Gastrocnemius medialis (tissue), 4 donors: Measurements from ENCODE around the gene DPH2. TPM values are rescaled to one million over a fixed set of nuclear protein-coding genes. Genes with fewer than 3 reads are reported as not detected.

Source experiments
- ATAC-seq, 2 donors: fragments of 150-250 bp; one replicate each; pipeline ENCODE4 v1.9.1; 2016
- DNase-seq, 2 donors: peaks; one replicate each; pipeline ENCODE4 v3.0.0-alpha.2; 2019
- H3K27ac ChIP-seq, 4 donors: fragments of 200-600 bp; sonication (generic); 1 replicate in 1 of 4; 2 replicates in 3 of 4; pipeline ENCODE4 v1.5.1; 2016 to 2018; ENCODE audit warnings: mild to moderate bottlenecking in 2 of 4, moderate library complexity in 1 of 4
- H3K27me3 ChIP-seq, 3 donors: fragments of 200-600 bp; sonication (generic) in 2 of 3; 1 replicate in 1 of 3; 2 replicates in 2 of 3; pipeline versions ENCODE4 v1.5.1 to v1.6.0; 2016 to 2019; ENCODE audit warnings: mild to moderate bottlenecking in 1 of 3, moderate library complexity in 1 of 3
- H3K36me3 ChIP-seq, 2 donors: fragments of 200-600 bp; sonication (generic) in 1 of 2; one replicate each; pipeline ENCODE4 v1.5.1; 2017 to 2018
- H3K4me1 ChIP-seq, 2 donors: fragments of 200-600 bp; sonication (generic) in 1 of 2; one replicate each; pipeline ENCODE4 v1.5.1; 2016 to 2017; ENCODE audit warnings: mild to moderate bottlenecking in 2 of 2
- H3K4me3 ChIP-seq, 4 donors: fragments of 200-600 bp; sonication (generic) in 3 of 4; 1 replicate in 1 of 4; 2 replicates in 3 of 4; pipeline ENCODE4 v1.5.1; 2016 to 2019; ENCODE audit warnings: mild to moderate bottlenecking in 2 of 4
- H3K9me3 ChIP-seq, 3 donors: fragments of 200-600 bp; sonication (generic) in 2 of 3; 1 replicate in 1 of 3; 2 replicates in 2 of 3; pipeline ENCODE4 v1.5.1; 2016 to 2019
- POLR2A ChIP-seq, 2 donors: fragments of 450-650 bp; IDR thresholded peaks; one replicate each; pipeline ENCODE4 v1.6.1; 2017; ENCODE audit warnings: antibody characterized with exemption in 2 of 2, mild to moderate bottlenecking in 2 of 2, moderate library complexity in 2 of 2
- in situ Hi-C, 4 donors: fragments of 200-750 bp; cut with MboI; loops; one replicate each; pipeline versions ENCODE4 v1.15.0 to v1.8.0; 2017; ENCODE audit warnings: low sequenced_read_pairs in 4 of 4
- intact Hi-C: fragments of 100-400 bp; cut with DNase I; formaldehyde crosslinking; loops from one replicate; pipeline ENCODE4 v1.15.1; 2023; ENCODE audit warnings: low total_unique reads
- total RNA-seq, 4 donors: library from RNA; depleted of rRNA; stranded (reverse); fragments of >200 nt; gene quantifications; one replicate each; pipeline versions ENCODE4 v1.1.0 to v1.2.3, GENCODE V29; 2016
- TF ChIP-seq, protein P1 (sequence below), 5 experiments: fragments of 450-650 bp in 3 of 5; fragments of 200-600 bp in 2 of 5; sonication (generic) in 2 of 5; IDR thresholded peaks in 4 of 5; conservative IDR thresholded peaks in 1 of 5; 1 replicate in 4 of 5; 2 replicates in 1 of 5; pipeline ENCODE4 v1.5.1; 2016 to 2019; ENCODE audit warnings: antibody characterized with exemption in 5 of 5, mild to moderate bottlenecking in 3 of 5, moderate library complexity in 3 of 5

Gene DPH2
- total RNA-seq, 4 donors from 2014 or later, result 53.1 to 68.3 (median 55.3) TPM

DNA sequence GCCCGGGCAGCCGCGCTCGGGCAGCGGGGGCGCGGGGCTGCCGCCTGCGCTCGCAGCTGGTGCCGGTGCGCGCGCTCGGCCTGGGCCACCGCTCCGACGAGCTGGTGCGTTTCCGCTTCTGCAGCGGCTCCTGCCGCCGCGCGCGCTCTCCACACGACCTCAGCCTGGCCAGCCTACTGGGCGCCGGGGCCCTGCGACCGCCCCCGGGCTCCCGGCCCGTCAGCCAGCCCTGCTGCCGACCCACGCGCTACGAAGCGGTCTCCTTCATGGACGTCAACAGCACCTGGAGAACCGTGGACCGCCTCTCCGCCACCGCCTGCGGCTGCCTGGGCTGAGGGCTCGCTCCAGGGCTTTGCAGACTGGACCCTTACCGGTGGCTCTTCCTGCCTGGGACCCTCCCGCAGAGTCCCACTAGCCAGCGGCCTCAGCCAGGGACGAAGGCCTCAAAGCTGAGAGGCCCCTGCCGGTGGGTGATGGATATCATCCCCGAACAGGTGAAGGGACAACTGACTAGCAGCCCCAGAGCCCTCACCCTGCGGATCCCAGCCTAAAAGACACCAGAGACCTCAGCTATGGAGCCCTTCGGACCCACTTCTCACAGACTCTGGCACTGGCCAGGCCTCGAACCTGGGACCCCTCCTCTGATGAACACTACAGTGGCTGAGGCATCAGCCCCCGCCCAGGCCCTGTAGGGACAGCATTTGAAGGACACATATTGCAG lies 33.2 kb upstream of the DPH2 start:
- no peaks in the 10 kb centered on the region for H3K9me3 ChIP-seq
- DNase-seq (no peak), ATAC-seq (no peak)
- TF ChIP-seq POLR2A (IDR thresholded peaks at IDR 0.05), result no peak
- TF ChIP-seq, protein P1, sequence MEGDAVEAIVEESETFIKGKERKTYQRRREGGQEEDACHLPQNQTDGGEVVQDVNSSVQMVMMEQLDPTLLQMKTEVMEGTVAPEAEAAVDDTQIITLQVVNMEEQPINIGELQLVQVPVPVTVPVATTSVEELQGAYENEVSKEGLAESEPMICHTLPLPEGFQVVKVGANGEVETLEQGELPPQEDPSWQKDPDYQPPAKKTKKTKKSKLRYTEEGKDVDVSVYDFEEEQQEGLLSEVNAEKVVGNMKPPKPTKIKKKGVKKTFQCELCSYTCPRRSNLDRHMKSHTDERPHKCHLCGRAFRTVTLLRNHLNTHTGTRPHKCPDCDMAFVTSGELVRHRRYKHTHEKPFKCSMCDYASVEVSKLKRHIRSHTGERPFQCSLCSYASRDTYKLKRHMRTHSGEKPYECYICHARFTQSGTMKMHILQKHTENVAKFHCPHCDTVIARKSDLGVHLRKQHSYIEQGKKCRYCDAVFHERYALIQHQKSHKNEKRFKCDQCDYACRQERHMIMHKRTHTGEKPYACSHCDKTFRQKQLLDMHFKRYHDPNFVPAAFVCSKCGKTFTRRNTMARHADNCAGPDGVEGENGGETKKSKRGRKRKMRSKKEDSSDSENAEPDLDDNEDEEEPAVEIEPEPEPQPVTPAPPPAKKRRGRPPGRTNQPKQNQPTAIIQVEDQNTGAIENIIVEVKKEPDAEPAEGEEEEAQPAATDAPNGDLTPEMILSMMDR (IDR thresholded peaks at IDR 0.05 in 4 of 5, conservative IDR thresholded peaks at IDR 0.05 in 1 of 5), result no peak
- in situ Hi-C loops, result loop anchor here in 3 of 4 donors (5.0 to 25.0 kb wide), 2 partner anchors 169 to 399 kb away; partner anchors contain the start of gene PTPRF (in 2 of the 3)
- peaks cover 28 to 32% of the 10 kb centered on the region in 2 donors for H3K4me1 ChIP-seq
- H3K27me3 ChIP-seq, result no peaks in the 10 kb centered on the region
- peak overlapping the region; percentile 26 to 49 (median 38) for H3K4me3 ChIP-seq
- no peaks in the 10 kb centered on the region for H3K36me3 ChIP-seq
- intact Hi-C loops, result no loop called here
- H3K27ac ChIP-seq, result no peak overlapping the region

DNA sequence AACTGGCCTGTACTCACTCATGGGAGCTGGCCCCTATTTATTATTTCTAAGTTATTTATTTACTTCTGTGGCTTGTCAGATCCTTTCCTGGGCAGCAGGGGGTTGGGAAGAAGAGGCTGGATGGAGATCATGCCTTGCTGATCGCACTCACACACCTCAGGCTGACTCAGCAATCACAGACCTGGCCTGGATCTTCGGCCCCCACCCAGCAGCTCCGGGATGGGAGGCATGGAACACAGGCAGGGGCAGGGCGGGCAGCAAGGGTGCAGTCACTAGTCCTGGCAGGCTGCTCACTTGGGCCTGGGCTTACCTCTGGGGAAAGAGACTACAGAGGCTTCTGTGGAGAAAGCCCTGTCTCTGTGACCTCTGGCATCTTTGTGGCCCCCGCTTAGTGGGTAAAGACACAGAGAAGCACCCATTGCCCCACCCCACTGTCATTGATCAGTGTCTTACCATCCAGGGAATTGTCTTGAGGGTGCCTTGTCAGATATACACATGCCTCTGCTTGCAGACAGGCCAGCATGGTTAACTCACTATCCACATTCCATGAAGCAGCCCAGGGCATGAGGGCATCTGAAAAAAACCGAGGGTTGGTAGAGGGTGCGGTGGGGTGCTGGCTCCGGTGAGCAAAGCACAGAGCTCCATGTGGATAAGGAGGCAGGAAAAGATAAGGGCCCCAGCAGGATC lies 32.5 kb upstream of the DPH2 start:
- no peaks in the 10 kb centered on the region for H3K36me3 ChIP-seq
- DNase-seq (no peak), ATAC-seq (no peak)
- TF ChIP-seq, protein P1 (IDR thresholded peaks at IDR 0.05 in 4 of 5, conservative IDR thresholded peaks at IDR 0.05 in 1 of 5), result no peak
- TF ChIP-seq POLR2A (IDR thresholded peaks at IDR 0.05), result no peak
- no peaks in the 10 kb centered on the region for H3K27me3 ChIP-seq
- H3K9me3 ChIP-seq, result no peaks in the 10 kb centered on the region
- in situ Hi-C loops, result loop anchor here in 3 of 4 donors (5.0 to 25.0 kb wide), 2 partner anchors 170 to 400 kb away; partner anchors contain the start of gene PTPRF (in 2 of the 3)
- peaks cover 28 to 32% of the 10 kb centered on the region in 2 donors for H3K4me1 ChIP-seq
- H3K27ac ChIP-seq, result no peak overlapping the region
- intact Hi-C loops, result no loop called here
- H3K4me3 ChIP-seq, result no peak overlapping the region

DNA sequence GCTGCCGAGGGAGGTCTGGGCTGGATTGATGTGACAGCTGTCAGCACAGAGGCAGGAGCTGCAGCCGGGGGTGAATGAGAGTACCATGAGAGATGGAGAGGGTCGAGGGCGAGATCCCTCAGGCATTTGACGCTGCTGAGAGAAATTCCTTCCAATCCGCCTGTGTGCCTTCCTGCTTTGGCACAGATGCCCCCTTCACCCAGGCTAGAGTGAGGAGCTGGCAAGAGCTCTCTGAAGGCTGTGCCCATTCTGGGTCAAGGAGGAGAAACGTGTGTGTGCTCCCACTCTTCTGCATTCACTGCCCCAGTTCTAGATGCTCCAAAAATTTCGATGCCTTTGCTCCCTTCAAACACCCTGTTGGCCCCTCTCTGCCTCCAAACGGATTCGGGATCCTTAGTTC lies 31.4 kb upstream of the DPH2 start:
- no peaks in the 10 kb centered on the region for H3K27me3 ChIP-seq
- H3K9me3 ChIP-seq, result no peaks in the 10 kb centered on the region
- ATAC-seq (no peak), DNase-seq (no peak)
- no peaks in the 10 kb centered on the region for H3K36me3 ChIP-seq
- intact Hi-C loops, result no loop called here
- TF ChIP-seq POLR2A (IDR thresholded peaks at IDR 0.05), result no peak
- TF ChIP-seq, protein P1 (IDR thresholded peaks at IDR 0.05 in 4 of 5, conservative IDR thresholded peaks at IDR 0.05 in 1 of 5), result no peak
- no peak overlapping the region for H3K27ac ChIP-seq
- H3K4me1 ChIP-seq, result peaks cover 22 to 27% of the 10 kb centered on the region in 2 donors
- H3K4me3 ChIP-seq, result no peak overlapping the region
- in situ Hi-C loops, result loop anchor here in 3 of 4 donors (5.0 to 25.0 kb wide), 2 partner anchors 171 to 401 kb away; partner anchors contain the start of gene PTPRF (in 2 of the 3)

DNA sequence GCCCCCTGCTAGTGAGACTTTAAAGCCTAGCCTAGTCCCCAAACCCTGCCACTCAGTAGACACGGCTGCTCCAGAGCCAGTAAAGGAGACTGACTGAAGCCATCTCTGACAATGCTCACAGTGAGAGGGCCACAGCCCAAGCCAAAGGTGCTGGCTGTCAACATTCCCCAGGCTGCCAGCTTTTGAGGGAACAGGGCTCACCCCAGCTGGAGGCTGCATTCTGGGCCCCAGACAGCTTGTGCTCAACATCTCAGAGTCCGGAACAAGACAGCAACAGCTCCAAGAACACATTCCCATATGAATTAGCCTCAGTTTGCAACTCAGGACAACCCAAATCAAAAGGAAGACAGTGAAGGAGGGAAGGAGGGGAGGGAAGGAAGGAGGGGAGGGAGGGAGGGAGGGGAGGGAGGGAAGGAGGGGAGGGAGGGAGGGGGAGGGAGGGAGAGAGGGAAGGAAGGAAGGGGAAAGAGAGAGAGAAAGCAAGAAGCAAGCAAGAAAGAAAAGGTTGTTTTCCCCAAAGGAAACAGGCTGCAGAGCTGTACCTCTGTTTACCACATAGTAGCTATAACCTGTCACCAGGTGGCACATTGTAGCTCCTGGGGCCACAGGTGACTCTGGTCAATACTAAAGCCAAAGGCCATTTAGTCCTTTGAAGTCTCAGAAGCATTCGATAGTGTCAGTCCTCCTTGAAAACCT lies 30.8 kb upstream of the DPH2 start:
- Histone ChIP-seq H3K4me3 (no peak overlapping the region), H3K4me1 (peaks cover 17 to 22% of the 10 kb centered on the region in 2 donors), H3K9me3 (no peaks in the 10 kb centered on the region), H3K27me3 (no peaks in the 10 kb centered on the region), H3K27ac (no peak overlapping the region), H3K36me3 (no peaks in the 10 kb centered on the region)
- DNase-seq, result no peak
- TF ChIP-seq POLR2A (IDR thresholded peaks at IDR 0.05), result no peak
- TF ChIP-seq, protein P1 (IDR thresholded peaks at IDR 0.05 in 4 of 5, conservative IDR thresholded peaks at IDR 0.05 in 1 of 5), result no peak
- ATAC-seq, result peak; percentile 18 to 38
- intact Hi-C loops, result no loop called here
- in situ Hi-C loops, result loop anchor here in 3 of 4 donors (5.0 to 25.0 kb wide), 2 partner anchors 172 to 402 kb away; partner anchors contain the start of gene PTPRF (in 2 of the 3)
